ENCODE results near the gene RGS7. TPM values are rescaled to one million over a fixed set of nuclear protein-coding genes. Genes with fewer than 3 reads are reported as not detected.

RGS7 gene
- total and polyA plus RNA-seq, 10 of the 15 experiments (the other 5 are each of a cell fraction or from before 2014, with no cell fraction given): not detected

- ATAC-seq: no peak
- no peak for TF ChIP-seq ATF3 (IDR thresholded peaks at IDR 0.05; ENCODE audit: borderline replicate concordance, extremely low read depth, low read depth, low read length)
- no peak for TF ChIP-seq ZSCAN29 (IDR thresholded peaks at IDR 0.05)
- TF ChIP-seq CBX5 (IDR thresholded peaks at IDR 0.05; ENCODE audit: low read depth): no peak
- TF ChIP-seq POLR2AphosphoS2 (IDR thresholded peaks at IDR 0.05; ENCODE audit: low read depth, low read length): no peak
- TF ChIP-seq ATF7 (IDR thresholded peaks at IDR 0.05; ENCODE audit: low read depth): no peak
- TF ChIP-seq NRF1 (conservative IDR thresholded peaks at IDR 0.05; ENCODE audit: low read depth, low read length): no peak
- TF ChIP-seq MEF2A (IDR thresholded peaks at IDR 0.05; ENCODE audit: insufficient read depth, low read depth, low read length): no peak
- no peak for TF ChIP-seq ASH2L (IDR thresholded peaks at IDR 0.05; ENCODE audit: borderline replicate concordance, low read depth)
- no peak for TF ChIP-seq RBBP5 (conservative IDR thresholded peaks at IDR 0.05)
- TF ChIP-seq CHD4 (IDR thresholded peaks at IDR 0.05): no peak
- TF ChIP-seq ZNF274 (IDR thresholded peaks at IDR 0.05; ENCODE audit: insufficient read depth, insufficient read length): no peak
- no peak for TF ChIP-seq BMI1 (IDR thresholded peaks at IDR 0.05; ENCODE audit: borderline replicate concordance)
- no peak for TF ChIP-seq ZNF622 (IDR thresholded peaks at IDR 0.05)
- TF ChIP-seq ZNF24 (IDR thresholded peaks at IDR 0.05): no peak
- TF ChIP-seq HSF1 (IDR thresholded peaks at IDR 0.05; ENCODE audit: low read depth, low read length): no peak
- TF ChIP-seq ZNF207 (IDR thresholded peaks at IDR 0.05; ENCODE audit: borderline replicate concordance): no peak
- TF ChIP-seq NBN (IDR thresholded peaks at IDR 0.05): no peak
- no peak for TF ChIP-seq BHLHE40 (IDR thresholded peaks at IDR 0.05; ENCODE audit: borderline replicate concordance in 1 of 2, low read depth in 2 of 2, low read length in 1 of 2)
- H3K4me3 ChIP-seq: no peak overlapping the region
- POLR2A ChIA-PET: no interaction called here
- H3K36me3 ChIP-seq (ENCODE audit: control insufficient read depth in 2 of 2, insufficient read depth in 2 of 2, low read length in 1 of 2): no peaks in the 10 kb centered on the region
- intact Hi-C loops (cut with micrococcal nuclease; ENCODE audit: unreplicated experiment): no loop called here
- SMC1A ChIA-PET (ENCODE audit: uncharacterized antibody, unreplicated experiment): interaction anchor here (1.1 kb wide), 1 partner anchor 16 kb away, joined by 3 read pairs; no protein-coding TSS in a partner anchor
- H3K9ac ChIP-seq (ENCODE audit: control insufficient read depth, insufficient read depth, low read length): no peak overlapping the region
- WGBS (ENCODE audit: insufficient coverage, insufficient replicate concordance, low lambda C conversion rate, missing lambda C conversion rate): 76% methylated on average over 5 of the region's 5 CpGs
- in situ Hi-C loops (cut with MboI): no loop called here
- CTCF ChIA-PET: interaction anchor here (1.3 kb wide), 1 partner anchor 10 kb away, joined by 5 read pairs; no protein-coding TSS in a partner anchor
- RAD21 ChIA-PET (ENCODE audit: unreplicated experiment): no interaction called here
- H3K79me2 ChIP-seq (ENCODE audit: control insufficient read depth, insufficient read depth, low read length): no peaks in the 10 kb centered on the region
- H3K27me3 ChIP-seq (replicated peaks in 1 of 2; ENCODE audit: control insufficient read depth in 2 of 2, insufficient read depth in 2 of 2, low read length in 1 of 2): no peaks in the 10 kb centered on the region
- H3K4me1 ChIP-seq (ENCODE audit: control insufficient read depth, insufficient read depth, low read length): no peaks in the 10 kb centered on the region
- no peak overlapping the region for H3K27ac ChIP-seq (ENCODE audit: control insufficient read depth, insufficient read depth)
- DNase-seq (ENCODE audit: low read depth, low spot score): no peak
- no peaks in the 10 kb centered on the region for H4K20me1 ChIP-seq (ENCODE audit: control insufficient read depth, insufficient read depth)
- no peak overlapping the region for H2AFZ ChIP-seq (ENCODE audit: control insufficient read depth, low read depth, low read length)
- H3K4me2 ChIP-seq (ENCODE audit: control insufficient read depth, insufficient read depth): no peak overlapping the region
- no TSS peak for BruUV-seq (replicated peaks)
- no peaks in the 10 kb centered on the region for H3K9me3 ChIP-seq (replicated peaks; ENCODE audit: control insufficient read depth, insufficient read depth, low read length)
- FAIRE-seq: no peak
Observed at GRCh38 chr1:240991230-240991629, 365.8 kb downstream of the RGS7 start.

Data from GM12878 (cell line).